IMR-90 (cell line): ENCODE data around the gene SUPT20HL2. TPM values are rescaled to one million over a fixed set of nuclear protein-coding genes. Genes with fewer than 3 reads are reported as not detected.
A peak's percentile ranks its signal among the peaks of the same experiment; 100 is the strongest.

ENCODE experiments used
- ATAC-seq: fragments of 200-7000 bp; cut with Tn5 transposase; 2 replicates; pipeline ENCODE4 v1.9.1; 2020; ENCODE audit warnings: low read depth, mild to moderate bottlenecking, moderate library complexity
- BruUV-seq: library from RNA; stranded (reverse); fragments of 400-500 nt; replicated peaks from 2 replicates; lab custom pipeline; 2021; lab: Mats Ljungman, UMichigan
- CTCF ChIA-PET: fragments of 300-600 bp; formaldehyde crosslinking; extraction: SDS; loops from one replicate; lab custom pipeline; 2021; ENCODE audit warnings: antibody characterized with exemption; lab: Yijun Ruan, JAX
- POLR2A ChIA-PET: fragments of 300-600 bp; sonication (Branson Sonifier 250); formaldehyde crosslinking; loops from one replicate; lab custom pipeline; 2022; ENCODE audit warnings: antibody characterized with exemption; ENCODE audit not compliant: unreplicated experiment; lab: Charles Lee
- DNase-seq: peaks from one replicate; pipeline ENCODE4 v3.0.0; 2013
- H2AFZ ChIP-seq: replicated peaks from 2 replicates; pipeline ENCODE3; 2013; ENCODE audit warnings: low read length, mild to moderate bottlenecking; ENCODE audit not compliant: poor library complexity
- H2AK5ac ChIP-seq: 2 replicates; pipeline ENCODE4 v1.6.1; 2013; ENCODE audit warnings: low read depth, low read length, inconsistent platforms
- H2AK9ac ChIP-seq: replicated peaks from 2 replicates; pipeline ENCODE3; 2013; ENCODE audit warnings: mild to moderate bottlenecking, low read depth, low read length, moderate library complexity; ENCODE audit not compliant: poor library complexity
- H2BK120ac ChIP-seq: 2 replicates; pipeline ENCODE4 v1.6.1; 2013; ENCODE audit warnings: low read depth, low read length, inconsistent platforms
- H2BK15ac ChIP-seq: 3 replicates; pipeline ENCODE4 v1.6.1; 2013; ENCODE audit warnings: low read depth, low read length, inconsistent platforms
- H2BK20ac ChIP-seq: 2 replicates; pipeline ENCODE4 v1.6.1; 2013; ENCODE audit warnings: low read depth, mild to moderate bottlenecking, inconsistent platforms, low read length, moderate library complexity
- H2BK5ac ChIP-seq: 2 replicates; pipeline ENCODE4 v1.6.1; 2013; ENCODE audit warnings: mild to moderate bottlenecking, low read depth, low read length, inconsistent platforms; ENCODE audit not compliant: poor library complexity, severe bottlenecking
- H3K14ac ChIP-seq: replicated peaks from 2 replicates; pipeline ENCODE4 v1.6.1; 2013; ENCODE audit warnings: low read depth, low read length, inconsistent platforms
- H3K18ac ChIP-seq: 2 replicates; pipeline ENCODE4 v1.6.1; 2013; ENCODE audit warnings: low read depth, low read length, control low read depth
- H3K23ac ChIP-seq: 2 replicates; pipeline ENCODE4 v1.6.1; 2013; ENCODE audit warnings: low read depth, low read length, inconsistent platforms
- H3K27ac ChIP-seq: 2 replicates; pipeline ENCODE4 v1.5.1; 2013; ENCODE audit warnings: mild to moderate bottlenecking, control low read depth, low read length; ENCODE audit not compliant: insufficient read depth
- H3K27me3 ChIP-seq: 2 replicates; pipeline ENCODE4 v1.6.1; 2013; ENCODE audit warnings: low read length; ENCODE audit not compliant: control insufficient read depth, insufficient read depth
- H3K36me3 ChIP-seq: 2 replicates; pipeline ENCODE4 v1.6.1; 2013; ENCODE audit warnings: low read length, mixed read lengths; ENCODE audit not compliant: control insufficient read depth, insufficient read depth
- H3K4ac ChIP-seq: 2 replicates; pipeline ENCODE4 v1.6.1; 2013; ENCODE audit warnings: low read depth, low read length, inconsistent platforms
- H3K4me1 ChIP-seq: 2 replicates; pipeline ENCODE4 v1.6.1; 2013; ENCODE audit warnings: low read length, mixed read lengths; ENCODE audit not compliant: control insufficient read depth, insufficient read depth
- H3K4me2 ChIP-seq: 2 replicates; pipeline ENCODE4 v1.6.1; 2013; ENCODE audit warnings: low read depth, mild to moderate bottlenecking, control low read depth, low read length, moderate library complexity
- H3K4me3 ChIP-seq: 2 replicates; pipeline ENCODE4 v1.5.1; 2013; ENCODE audit warnings: low read depth, mild to moderate bottlenecking, control low read depth, low read length, moderate library complexity; ENCODE audit not compliant: insufficient read depth
- H3K56ac ChIP-seq: 2 replicates; pipeline ENCODE4 v1.6.1; 2013; ENCODE audit warnings: low read length, inconsistent platforms; ENCODE audit not compliant: insufficient read depth; ENCODE audit errors: extremely low read depth
- H3K79me1 ChIP-seq, 2 experiments: 2 replicates each; pipeline ENCODE4 v1.6.1; 2013; ENCODE audit warnings: low read length in 2 of 2, inconsistent platforms in 1 of 2, low read depth in 1 of 2
- H3K9ac ChIP-seq: 2 replicates; pipeline ENCODE4 v1.6.1; 2013; ENCODE audit warnings: low read depth, low read length, control low read depth
- H3K9me1 ChIP-seq: 2 replicates; pipeline ENCODE4 v1.6.1; 2013; ENCODE audit warnings: low read length, inconsistent platforms; ENCODE audit not compliant: insufficient read depth
- H3K9me3 ChIP-seq: 2 replicates; pipeline ENCODE4 v1.6.1; 2013; ENCODE audit warnings: low read length; ENCODE audit not compliant: control insufficient read depth, insufficient read depth
- H4K20me1 ChIP-seq: 2 replicates; pipeline ENCODE4 v1.6.1; 2013; ENCODE audit warnings: low read length, inconsistent platforms; ENCODE audit not compliant: insufficient read depth
- H4K5ac ChIP-seq: 2 replicates; pipeline ENCODE4 v1.6.1; 2013; ENCODE audit warnings: mild to moderate bottlenecking, low read depth, low read length, control low read depth
- H4K8ac ChIP-seq, 2 experiments: 2 replicates each; pipeline ENCODE4 v1.6.1; 2013; ENCODE audit warnings: low read depth in 2 of 2, low read length in 2 of 2, control low read depth in 1 of 2, inconsistent platforms in 1 of 2
- H4K91ac ChIP-seq: 2 replicates; pipeline ENCODE4 v1.6.1; 2013; ENCODE audit warnings: low read depth, low read length, inconsistent platforms; ENCODE audit not compliant: insufficient read depth
- BHLHE40 ChIP-seq: fragments of 150-350 bp; IDR thresholded peaks from 2 replicates; pipeline ENCODE4 v1.6.1; 2016; ENCODE audit warnings: mild to moderate bottlenecking, low read depth, low read length
- CEBPB ChIP-seq: IDR thresholded peaks from 2 replicates; pipeline ENCODE4 v1.6.1; 2012; ENCODE audit warnings: low read depth, low read length, improper control_type of control experiment
- CHD1 ChIP-seq: IDR thresholded peaks from 2 replicates; pipeline ENCODE4 v1.6.1; 2012; ENCODE audit warnings: low read depth, low read length, improper control_type of control experiment
- CTCF ChIP-seq: conservative IDR thresholded peaks from 2 replicates; pipeline ENCODE4 v1.5.1; 2012; ENCODE audit warnings: mild to moderate bottlenecking, low read depth, low read length, improper control_type of control experiment
- ELK1 ChIP-seq: fragments of 150-350 bp; IDR thresholded peaks from 2 replicates; pipeline ENCODE4 v1.6.1; 2016; ENCODE audit warnings: low read depth, mild to moderate bottlenecking, low read length, moderate library complexity, borderline replicate concordance
- FOS ChIP-seq: fragments of 150-350 bp; IDR thresholded peaks from 2 replicates; pipeline ENCODE4 v1.6.1; 2016; ENCODE audit warnings: low read depth, low read length
- MAFK ChIP-seq: IDR thresholded peaks from 2 replicates; pipeline ENCODE4 v1.6.1; 2012; ENCODE audit warnings: low read depth, low read length, improper control_type of control experiment
- MAZ ChIP-seq: IDR thresholded peaks from 2 replicates; pipeline ENCODE4 v1.6.1; 2012; ENCODE audit warnings: low read depth, mild to moderate bottlenecking, low read length, improper control_type of control experiment, moderate library complexity, borderline replicate concordance
- MXI1 ChIP-seq: IDR thresholded peaks from 2 replicates; pipeline ENCODE4 v1.6.1; 2012; ENCODE audit warnings: low read depth, mild to moderate bottlenecking, low read length, moderate library complexity, borderline replicate concordance
- NFE2L2 ChIP-seq: fragments of 150-350 bp; IDR thresholded peaks from 2 replicates; pipeline ENCODE4 v1.6.1; 2016; ENCODE audit warnings: low read depth, mild to moderate bottlenecking, low read length
- POLR2A ChIP-seq: IDR thresholded peaks from 2 replicates; pipeline ENCODE4 v1.6.1; 2012; ENCODE audit warnings: mild to moderate bottlenecking, low read depth, low read length
- RAD21 ChIP-seq: IDR thresholded peaks from 2 replicates; pipeline ENCODE4 v1.6.1; 2012; ENCODE audit warnings: low read length, improper control_type of control experiment
- RCOR1 ChIP-seq: IDR thresholded peaks from 2 replicates; pipeline ENCODE4 v1.6.1; 2012; ENCODE audit warnings: mild to moderate bottlenecking, low read length, improper control_type of control experiment; ENCODE audit not compliant: insufficient replicate concordance
- RFX5 ChIP-seq: IDR thresholded peaks from 2 replicates; pipeline ENCODE4 v1.8.0; 2012; ENCODE audit warnings: low read depth, mild to moderate bottlenecking, low read length, moderate library complexity
- SMC3 ChIP-seq: fragments of 150-350 bp; IDR thresholded peaks from 2 replicates; pipeline ENCODE4 v1.6.1; 2016; ENCODE audit warnings: low read depth, mild to moderate bottlenecking, antibody characterized with exemption, low read length, moderate library complexity
- USF2 ChIP-seq: fragments of 150-350 bp; IDR thresholded peaks from 2 replicates; pipeline ENCODE4 v1.6.1; 2017; ENCODE audit warnings: mild to moderate bottlenecking, antibody characterized with exemption, low read length, low read depth
- WGBS, 2 experiments: methylation state at CpG; one replicate each; pipeline versions ENCODE4 v1.1.5 to v1.1.7; 2013; ENCODE audit warnings: missing lambda C conversion rate in 2 of 2; ENCODE audit not compliant: insufficient read length in 1 of 2; ENCODE audit errors: extremely low coverage in 2 of 2; 5-methylcytosine and 5-hydroxymethylcytosine counted together
- dilution Hi-C: fragments of 300-500 bp; cut with HindIII; formaldehyde crosslinking; loops from one replicate; pipeline ENCODE4 v1.14.3; 2018; ENCODE audit warnings: low sequenced_read_pairs; ENCODE audit not compliant: unreplicated experiment
- in situ Hi-C: fragments of 300-500 bp; cut with MboI; formaldehyde crosslinking; loops from 3 replicates; pipeline ENCODE4 v1.14.3; 2019; ENCODE audit warnings: low sequenced_read_pairs, inconsistent platforms, mixed read lengths
- intact Hi-C: fragments of 100-400 bp; cut with micrococcal nuclease; formaldehyde crosslinking; loops from 2 replicates; pipeline ENCODE4 v1.10.0; 2022
- polyA plus RNA-seq, 3 experiments: library from polyadenylated mRNA; depleted of rRNA; stranded (reverse); fragments of >200 nt; gene quantifications; 2 replicates each; pipeline ENCODE4 v1.2.3, GENCODE V29; 2012; ENCODE audit warnings: low replicate concordance in 1 of 3
- total RNA-seq: library from RNA; depleted of rRNA; stranded (reverse); fragments of >200 nt; gene quantifications from 2 replicates; pipeline ENCODE4 v1.2.3, GENCODE V29; 2012

The SUPT20HL2 gene
- total and polyA plus RNA-seq, 2 of the 4 experiments (the other 2 are of a cell fraction) = not detected

- Histone ChIP-seq H4K5ac (no peak overlapping the region), H3K14ac (no peak overlapping the region), H2AFZ (no peak overlapping the region), H3K27me3 (peaks cover 3% of the 10 kb centered on the region; the same call in 1 of the 2 replicates), H4K20me1 (no peaks in the 10 kb centered on the region), H4K8ac (no peak overlapping the region), H2BK120ac (no peak overlapping the region), H3K18ac (no peak overlapping the region), H2BK15ac (no peak overlapping the region), H2BK5ac (no peak overlapping the region), H3K56ac (no peak overlapping the region), H3K23ac (no peak overlapping the region), H3K9ac (no peak overlapping the region), H3K4me1 (no peaks in the 10 kb centered on the region), H3K4ac (no peak overlapping the region), H3K9me1 (no peaks in the 10 kb centered on the region), H2BK20ac (no peak overlapping the region), H2AK9ac (peak overlapping the region; percentile 24), H3K36me3 (no peaks in the 10 kb centered on the region), H3K9me3 (no peaks in the 10 kb centered on the region), H3K4me3 (no peak overlapping the region), H3K27ac (no peak overlapping the region), H2AK5ac (no peak overlapping the region), H4K91ac (no peak overlapping the region), H3K4me2 (no peak overlapping the region), H3K79me1 (no peaks in the 10 kb centered on the region)
- dilution Hi-C loops (no loop called here), intact Hi-C loops (no loop called here), in situ Hi-C loops (no loop called here)
- DNase-seq (no peak), ATAC-seq (no peak)
- no CpG with 5 or more reads among the region's 4 CpGs for WGBS, 2 experiments
- ChIA-PET POLR2A (no interaction called here), CTCF (interaction anchor here (1.7 kb wide), 1 partner anchor 17 kb away, joined by 7 read pairs; no protein-coding TSS in a partner anchor)
- no TSS peak for BruUV-seq
- no peak for TF ChIP-seq RAD21
- TF ChIP-seq RCOR1 = no peak
- TF ChIP-seq MXI1 = no peak
- TF ChIP-seq MAFK = no peak
- no peak for TF ChIP-seq CTCF
- no peak for TF ChIP-seq NFE2L2
- no peak for TF ChIP-seq SMC3
- TF ChIP-seq BHLHE40 = no peak
- TF ChIP-seq ELK1 = no peak
- TF ChIP-seq RFX5 = no peak
- TF ChIP-seq MAZ = no peak
- TF ChIP-seq POLR2A = no peak
- no peak for TF ChIP-seq CEBPB
- TF ChIP-seq CHD1 = no peak
- TF ChIP-seq USF2 = no peak
- TF ChIP-seq FOS = no peak
Observed at GRCh38 chrX:24350217-24350616, 36.3 kb upstream of the SUPT20HL2 start.
